ENCODE data around the gene ATL3.
"Not testable (repeated sequence)": the region's sequence is repeated elsewhere in the genome, so short reads cannot be mapped to it uniquely, and the experiment has no call there.

Gene ATL3

GRCh38 chr11:63699896-63700295, 28.7 kb upstream of the ATL3 start:
- Histone ChIP-seq H3K4me3 (ENCODE audit: low read depth in 1 of 2, low read length in 2 of 2) (no peak overlapping the region), H3K9ac (ENCODE audit: low read length) (no peak overlapping the region), H3K27ac (ENCODE audit: low read depth, low read length) (no peak overlapping the region), H3K27me3 (ENCODE audit: control insufficient read depth in 1 of 2, insufficient read depth in 2 of 2, low read length in 2 of 2) (no peaks in the 10 kb centered on the region), H3K9me3 (ENCODE audit: low read length) (no peaks in the 10 kb centered on the region), H3K36me3 (ENCODE audit: insufficient read depth, low read length) (no peaks in the 10 kb centered on the region), H3K4me1 (ENCODE audit: insufficient read depth, low read length) (peaks cover 16% of the 10 kb centered on the region)

- no peaks in the 10 kb centered on the region for H3K36me3 ChIP-seq (ENCODE audit: insufficient read depth, low read length)
- H3K4me3 ChIP-seq (ENCODE audit: low read depth in 1 of 2, low read length in 2 of 2) = no peak overlapping the region
- H3K9ac ChIP-seq (ENCODE audit: low read length) = no peak overlapping the region
- peaks cover 16% of the 10 kb centered on the region for H3K4me1 ChIP-seq (ENCODE audit: insufficient read depth, low read length)
- no peaks in the 10 kb centered on the region for H3K27me3 ChIP-seq (ENCODE audit: control insufficient read depth in 1 of 2, insufficient read depth in 2 of 2, low read length in 2 of 2)
- no peak overlapping the region for H3K27ac ChIP-seq (ENCODE audit: low read depth, low read length)
- no peaks in the 10 kb centered on the region for H3K9me3 ChIP-seq (ENCODE audit: low read length)
These were observed 28.0 kb upstream of the ATL3 start for GRCh38 chr11:63698976-63699733.

DNA sequence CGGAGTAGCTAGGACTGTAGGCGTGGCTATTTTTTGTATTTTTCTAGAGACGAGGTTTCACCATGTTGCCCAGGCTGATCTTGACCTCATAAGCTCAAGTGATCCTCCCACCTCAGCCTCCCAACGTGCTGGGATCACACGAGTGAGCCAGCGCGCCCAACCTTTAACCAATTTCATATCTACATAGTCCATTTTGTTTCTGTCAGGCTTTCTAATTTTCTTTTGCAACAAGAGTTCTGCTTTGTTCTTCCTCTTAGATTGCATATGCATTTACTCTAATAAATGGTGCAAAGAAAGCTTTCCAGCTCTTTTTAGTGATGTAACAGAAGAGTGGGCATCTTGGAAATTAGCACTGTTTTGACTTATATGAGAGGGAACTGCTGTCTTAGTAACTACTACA, 23.4 kb upstream of the ATL3 start:
- no peak overlapping the region for H3K4me3 ChIP-seq (ENCODE audit: low read depth in 1 of 2, low read length in 2 of 2)
- no peaks in the 10 kb centered on the region for H3K9me3 ChIP-seq (ENCODE audit: low read length)
- H3K27me3 ChIP-seq (ENCODE audit: control insufficient read depth in 1 of 2, insufficient read depth in 2 of 2, low read length in 2 of 2) = no peaks in the 10 kb centered on the region
- H3K27ac ChIP-seq (ENCODE audit: low read depth, low read length) = no peak overlapping the region
- no peaks in the 10 kb centered on the region for H3K36me3 ChIP-seq (ENCODE audit: insufficient read depth, low read length)
- peaks cover 11% of the 10 kb centered on the region for H3K4me1 ChIP-seq (ENCODE audit: insufficient read depth, low read length)
- H3K9ac ChIP-seq (ENCODE audit: low read length) = no peak overlapping the region

DNA sequence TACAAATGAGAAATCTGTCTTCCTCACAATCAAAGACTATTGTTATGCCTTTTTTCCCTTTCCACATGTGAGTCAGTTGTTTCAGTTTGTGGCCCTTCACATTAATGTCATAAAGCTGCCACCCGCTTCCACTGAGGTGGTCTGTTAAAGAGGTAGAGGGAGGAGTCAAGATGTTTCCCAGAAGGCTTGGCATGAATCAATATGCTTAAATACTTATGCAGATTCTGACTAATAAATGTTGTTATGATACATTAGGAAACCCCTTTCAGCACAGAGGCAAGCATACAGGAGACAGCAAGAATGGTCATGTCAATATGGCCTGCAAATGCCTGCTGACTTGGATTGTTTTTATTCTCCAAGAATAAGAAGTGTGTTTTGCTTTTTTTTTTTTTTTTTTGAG, 16.7 kb upstream of the ATL3 start:
- no peak overlapping the region for H3K27ac ChIP-seq (ENCODE audit: low read depth, low read length)
- peaks cover 16% of the 10 kb centered on the region for H3K4me1 ChIP-seq (ENCODE audit: insufficient read depth, low read length)
- no peak overlapping the region for H3K9ac ChIP-seq (ENCODE audit: low read length)

GRCh38 chr11:63686926-63687325, 15.8 kb upstream of the ATL3 start:
- H3K27me3 ChIP-seq (ENCODE audit: control insufficient read depth in 1 of 2, insufficient read depth in 2 of 2, low read length in 2 of 2) = no peaks in the 10 kb centered on the region
- H3K4me3 ChIP-seq (ENCODE audit: low read depth in 1 of 2, low read length in 2 of 2) = no peak overlapping the region
- H3K9ac ChIP-seq (ENCODE audit: low read length) = no peak overlapping the region
- H3K27ac ChIP-seq (ENCODE audit: low read depth, low read length) = no peak overlapping the region
- H3K36me3 ChIP-seq (ENCODE audit: insufficient read depth, low read length) = no peaks in the 10 kb centered on the region
- H3K9me3 ChIP-seq (ENCODE audit: low read length) = no peaks in the 10 kb centered on the region
- peaks cover 19% of the 10 kb centered on the region for H3K4me1 ChIP-seq (ENCODE audit: insufficient read depth, low read length)

More for the DNA sequence above, 16.7 kb upstream of the ATL3 start:
- Histone ChIP-seq H3K4me3 (ENCODE audit: low read depth in 1 of 2, low read length in 2 of 2) (no peak overlapping the region), H3K36me3 (ENCODE audit: insufficient read depth, low read length) (no peaks in the 10 kb centered on the region), H3K27me3 (ENCODE audit: control insufficient read depth in 1 of 2, insufficient read depth in 2 of 2, low read length in 2 of 2) (no peaks in the 10 kb centered on the region), H3K9me3 (ENCODE audit: low read length) (no peaks in the 10 kb centered on the region)

GRCh38 chr11:63685158-63685721, 14.1 kb upstream of the ATL3 start:
- H3K27me3 ChIP-seq (ENCODE audit: control insufficient read depth in 1 of 2, insufficient read depth in 2 of 2, low read length in 2 of 2); H3K36me3 ChIP-seq (ENCODE audit: insufficient read depth, low read length); H3K9ac ChIP-seq (ENCODE audit: low read length); H3K4me3 ChIP-seq (ENCODE audit: low read depth in 1 of 2, low read length in 2 of 2); H3K9me3 ChIP-seq (ENCODE audit: low read length); H3K27ac ChIP-seq (ENCODE audit: low read depth, low read length): not testable (repeated sequence)
- H3K4me1 ChIP-seq (ENCODE audit: insufficient read depth, low read length) = peaks cover 23% of the 10 kb centered on the region

GRCh38 chr11:63683133-63683991, 12.2 kb upstream of the ATL3 start:
- Histone ChIP-seq H3K9ac (ENCODE audit: low read length) (no peak overlapping the region), H3K27ac (ENCODE audit: low read depth, low read length) (peak overlapping the region; percentile 100), H3K36me3 (ENCODE audit: insufficient read depth, low read length) (no peaks in the 10 kb centered on the region), H3K9me3 (ENCODE audit: low read length) (no peaks in the 10 kb centered on the region), H3K27me3 (ENCODE audit: control insufficient read depth in 1 of 2, insufficient read depth in 2 of 2, low read length in 2 of 2) (no peaks in the 10 kb centered on the region), H3K4me3 (ENCODE audit: low read depth in 1 of 2, low read length in 2 of 2) (peak overlapping the region; percentile 80 to 81), H3K4me1 (ENCODE audit: insufficient read depth, low read length) (peaks cover 23% of the 10 kb centered on the region)

DNA sequence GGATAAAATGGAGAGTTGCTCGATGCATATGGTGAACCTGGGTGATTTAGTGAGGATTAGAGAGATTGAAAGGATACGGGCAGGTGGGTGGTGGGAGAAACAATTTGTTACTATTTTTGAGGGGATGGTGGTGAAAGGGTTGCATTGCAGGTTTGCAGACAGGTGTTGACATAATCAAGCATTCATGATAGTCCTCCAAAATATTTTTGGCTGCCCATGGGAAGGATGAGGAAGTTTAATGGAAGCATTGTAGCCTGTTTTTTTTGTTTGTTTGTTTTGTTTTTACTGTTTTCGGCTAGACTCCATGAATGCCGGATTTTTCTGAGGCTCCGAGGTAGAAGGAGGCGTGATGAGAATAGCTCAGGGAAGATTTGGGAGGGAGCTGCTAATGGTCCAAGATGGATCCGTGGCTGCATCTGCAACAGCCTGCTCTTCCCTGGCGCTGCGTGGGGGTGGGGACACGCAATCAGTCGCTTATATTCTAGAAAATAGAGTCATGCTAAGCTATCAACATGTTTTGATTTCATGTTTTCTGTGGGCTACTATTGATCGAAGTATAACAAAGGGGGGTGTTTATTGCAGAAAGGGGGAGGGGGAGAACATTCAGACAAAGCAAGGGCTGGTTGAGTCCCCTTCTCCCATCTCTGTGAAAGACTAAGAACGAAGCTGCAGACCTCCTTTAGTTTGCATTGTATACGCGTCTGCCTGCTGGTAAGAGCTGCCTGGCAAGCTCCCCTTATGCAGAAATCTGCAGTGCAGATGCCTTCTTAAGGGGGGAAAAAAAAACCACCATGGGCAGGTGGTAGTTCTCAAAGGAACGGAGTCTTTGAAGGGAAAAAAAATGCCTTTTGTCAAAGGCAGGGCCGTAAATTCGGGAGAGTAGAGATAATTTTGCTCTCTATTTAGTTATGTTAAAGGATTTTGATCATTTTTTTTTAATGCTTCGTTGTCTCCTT, 11.2 kb upstream of the ATL3 start:
- Histone ChIP-seq H3K4me1 (ENCODE audit: insufficient read depth, low read length) (peaks cover 22% of the 10 kb centered on the region), H3K4me3 (ENCODE audit: low read depth in 1 of 2, low read length in 2 of 2) (peak overlapping the region; percentile 80 to 81), H3K27me3 (ENCODE audit: control insufficient read depth in 1 of 2, insufficient read depth in 2 of 2, low read length in 2 of 2) (no peaks in the 10 kb centered on the region), H3K9me3 (ENCODE audit: low read length) (no peaks in the 10 kb centered on the region), H3K27ac (ENCODE audit: low read depth, low read length) (peak overlapping the region; percentile 100), H3K36me3 (ENCODE audit: insufficient read depth, low read length) (no peaks in the 10 kb centered on the region), H3K9ac (ENCODE audit: low read length) (peak overlapping the region; percentile 51)

DNA sequence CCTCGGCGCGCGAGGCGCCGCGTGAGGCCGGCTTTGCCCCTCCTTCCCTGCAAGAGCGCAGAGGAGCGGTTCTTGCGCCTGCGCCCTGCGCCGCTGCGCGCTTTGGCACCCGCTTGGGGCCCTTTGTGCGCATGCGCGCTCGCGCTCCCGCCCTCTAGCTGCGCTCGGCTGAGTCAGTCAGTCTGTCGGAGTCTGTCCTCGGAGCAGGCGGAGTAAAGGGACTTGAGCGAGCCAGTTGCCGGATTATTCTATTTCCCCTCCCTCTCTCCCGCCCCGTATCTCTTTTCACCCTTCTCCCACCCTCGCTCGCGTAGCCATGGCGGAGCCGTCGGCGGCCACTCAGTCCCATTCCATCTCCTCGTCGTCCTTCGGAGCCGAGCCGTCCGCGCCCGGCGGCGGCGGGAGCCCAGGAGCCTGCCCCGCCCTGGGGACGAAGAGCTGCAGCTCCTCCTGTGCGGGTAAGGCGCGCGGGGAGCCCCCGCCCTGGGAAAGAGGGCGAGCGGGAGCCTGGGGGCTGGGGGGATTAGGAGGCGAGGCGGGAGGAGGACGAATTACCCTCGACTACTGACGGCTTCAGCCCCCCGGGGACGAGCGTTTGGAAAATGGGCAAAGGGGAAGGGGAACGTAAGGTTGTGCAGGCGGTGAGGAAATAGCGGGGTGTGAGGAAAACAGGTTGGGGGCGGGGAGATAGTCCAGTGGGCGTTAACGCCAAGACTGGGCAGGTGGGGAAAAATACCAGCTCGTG, 10.3 kb upstream of the ATL3 start, which contains the start of gene RTN3:
TSS of gene RTN3 (plus strand) at position 180 of the 745 bp plus-strand sequence. CDS start at position 317, 137 bp downstream.
- Histone ChIP-seq H3K4me1 (ENCODE audit: insufficient read depth, low read length) (peaks cover 16% of the 10 kb centered on the region), H3K36me3 (ENCODE audit: insufficient read depth, low read length) (no peaks in the 10 kb centered on the region), H3K27me3 (ENCODE audit: control insufficient read depth in 1 of 2, insufficient read depth in 2 of 2, low read length in 2 of 2) (no peaks in the 10 kb centered on the region), H3K9me3 (ENCODE audit: low read length) (no peaks in the 10 kb centered on the region), H3K9ac (ENCODE audit: low read length) (peak within 1 kb of the TSS; percentile 51), H3K27ac (ENCODE audit: low read depth, low read length) (peak within 1 kb of the TSS; percentile 100), H3K4me3 (ENCODE audit: low read depth in 1 of 2, low read length in 2 of 2) (peak within 1 kb of the TSS; percentile 80 to 81)

DNA sequence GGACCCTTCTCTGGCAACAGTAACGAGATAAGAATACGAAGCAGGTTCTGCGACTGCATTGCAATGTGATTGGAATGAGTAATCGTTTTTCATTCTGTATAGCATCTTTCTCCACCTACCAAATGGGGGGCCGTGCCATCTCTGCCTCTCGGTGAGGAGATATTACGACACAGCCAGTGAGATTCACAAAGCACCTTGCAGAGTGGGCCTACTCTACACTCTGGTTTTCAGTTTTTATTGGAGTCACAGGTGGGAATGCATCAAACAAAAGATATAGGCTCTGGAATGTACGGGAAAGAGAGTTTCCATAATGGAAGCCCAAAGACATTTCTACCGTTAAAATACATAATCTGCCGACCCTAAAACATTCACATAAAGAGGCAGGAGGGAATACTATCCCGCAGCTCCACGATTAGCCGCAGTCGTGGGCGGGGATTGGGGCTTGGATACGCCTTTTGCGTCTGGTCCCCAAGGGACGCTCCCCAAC, 9.7 kb upstream of the ATL3 start:
- Histone ChIP-seq H3K36me3 (ENCODE audit: insufficient read depth, low read length) (no peaks in the 10 kb centered on the region), H3K9ac (ENCODE audit: low read length) (no peak overlapping the region), H3K4me3 (ENCODE audit: low read depth in 1 of 2, low read length in 2 of 2) (peak overlapping the region in 1 of 2 donors; percentile 81), H3K27me3 (ENCODE audit: control insufficient read depth in 1 of 2, insufficient read depth in 2 of 2, low read length in 2 of 2) (no peaks in the 10 kb centered on the region), H3K27ac (ENCODE audit: low read depth, low read length) (peak overlapping the region; percentile 100), H3K9me3 (ENCODE audit: low read length) (no peaks in the 10 kb centered on the region), H3K4me1 (ENCODE audit: insufficient read depth, low read length) (peaks cover 16% of the 10 kb centered on the region)
